RWPE2 (cell line): ENCODE results near the gene WDR46.

Experiments used
- ATAC-seq: fragments of 200-7000 bp; cut with Tn5 transposase; 3 replicates; pipeline ENCODE4 v1.9.1; 2021; ENCODE audit warnings: low read depth
- DNase-seq: peaks from one replicate; pipeline ENCODE4 v3.0.0-alpha.2; 2020; ENCODE audit warnings: low spot score
- H3K27ac ChIP-seq: fragments of 450-650 bp; 2 replicates; pipeline ENCODE4 v1.5.1; 2017; ENCODE audit warnings: mild to moderate bottlenecking; ENCODE audit not compliant: poor library complexity, severe bottlenecking
- H3K27me3 ChIP-seq: fragments of 250-450 bp; sonication (Bioruptor Pico); 2 replicates; pipeline ENCODE4 v1.5.1; 2021; ENCODE audit warnings: mild to moderate bottlenecking, moderate library complexity; ENCODE audit not compliant: insufficient read depth, poor library complexity, severe bottlenecking
- H3K36me3 ChIP-seq: fragments of 250-450 bp; sonication (Bioruptor Pico); 2 replicates; pipeline ENCODE4 v1.5.1; 2020; ENCODE audit warnings: low read depth, mild to moderate bottlenecking, moderate library complexity
- H3K4me1 ChIP-seq: fragments of 250-450 bp; sonication (Bioruptor Pico); 2 replicates; pipeline ENCODE4 v1.5.1; 2021; ENCODE audit warnings: mild to moderate bottlenecking, moderate library complexity; ENCODE audit not compliant: insufficient read depth, poor library complexity, severe bottlenecking
- H3K4me3 ChIP-seq: fragments of 250-450 bp; sonication (Bioruptor Pico); 2 replicates; pipeline ENCODE4 v1.5.1; 2021; ENCODE audit warnings: mild to moderate bottlenecking, moderate library complexity; ENCODE audit not compliant: severe bottlenecking
- H3K9me3 ChIP-seq: fragments of 250-450 bp; sonication (Bioruptor Pico); 2 replicates; pipeline ENCODE4 v1.5.1; 2021; ENCODE audit warnings: mild to moderate bottlenecking, moderate library complexity; ENCODE audit not compliant: severe bottlenecking
- TF ChIP-seq, protein P1 (sequence below): fragments of 450-650 bp; IDR thresholded peaks from one replicate; pipeline ENCODE4 v1.5.1; 2017; ENCODE audit warnings: mild to moderate bottlenecking, moderate library complexity; ENCODE audit not compliant: poor library complexity, severe bottlenecking

The WDR46 gene

DNA sequence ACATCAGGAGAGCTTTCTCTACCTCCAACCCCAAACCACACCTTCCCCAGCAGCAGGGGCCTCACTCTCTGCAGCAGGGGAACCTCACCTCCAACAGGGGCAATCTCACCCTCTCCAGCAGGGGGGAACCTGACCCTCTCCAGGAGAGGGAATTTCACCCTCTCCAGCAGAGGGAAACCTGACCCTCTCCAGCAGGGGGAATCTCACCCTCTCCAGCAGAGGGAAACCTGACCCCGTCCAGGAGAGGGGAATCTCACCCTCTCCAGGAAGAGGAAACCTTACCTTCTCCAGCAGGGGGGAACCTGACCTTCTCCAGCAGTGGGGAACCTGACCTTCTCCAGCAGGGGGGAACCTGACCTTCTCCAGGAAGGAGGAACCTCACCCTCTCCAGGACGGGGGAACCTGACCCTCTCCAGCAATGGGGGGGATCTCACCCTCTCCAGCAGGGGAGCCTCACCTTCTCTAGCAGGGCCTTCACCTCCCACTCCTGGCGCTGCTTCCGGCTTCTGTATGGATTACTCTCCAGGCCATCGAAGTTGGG lies 9.0 kb downstream of the WDR46 start:
- Histone ChIP-seq H3K36me3 (peaks cover 54% of the 10 kb centered on the region), H3K4me3 (no peak overlapping the region), H3K27ac (no peak overlapping the region), H3K9me3 (no peaks in the 10 kb centered on the region), H3K27me3 (no peaks in the 10 kb centered on the region), H3K4me1 (peaks cover 15% of the 10 kb centered on the region)
- ATAC-seq (peak; percentile 63), DNase-seq (no peak)
- TF ChIP-seq, protein P1, sequence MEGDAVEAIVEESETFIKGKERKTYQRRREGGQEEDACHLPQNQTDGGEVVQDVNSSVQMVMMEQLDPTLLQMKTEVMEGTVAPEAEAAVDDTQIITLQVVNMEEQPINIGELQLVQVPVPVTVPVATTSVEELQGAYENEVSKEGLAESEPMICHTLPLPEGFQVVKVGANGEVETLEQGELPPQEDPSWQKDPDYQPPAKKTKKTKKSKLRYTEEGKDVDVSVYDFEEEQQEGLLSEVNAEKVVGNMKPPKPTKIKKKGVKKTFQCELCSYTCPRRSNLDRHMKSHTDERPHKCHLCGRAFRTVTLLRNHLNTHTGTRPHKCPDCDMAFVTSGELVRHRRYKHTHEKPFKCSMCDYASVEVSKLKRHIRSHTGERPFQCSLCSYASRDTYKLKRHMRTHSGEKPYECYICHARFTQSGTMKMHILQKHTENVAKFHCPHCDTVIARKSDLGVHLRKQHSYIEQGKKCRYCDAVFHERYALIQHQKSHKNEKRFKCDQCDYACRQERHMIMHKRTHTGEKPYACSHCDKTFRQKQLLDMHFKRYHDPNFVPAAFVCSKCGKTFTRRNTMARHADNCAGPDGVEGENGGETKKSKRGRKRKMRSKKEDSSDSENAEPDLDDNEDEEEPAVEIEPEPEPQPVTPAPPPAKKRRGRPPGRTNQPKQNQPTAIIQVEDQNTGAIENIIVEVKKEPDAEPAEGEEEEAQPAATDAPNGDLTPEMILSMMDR, result peak; percentile 57

DNA sequence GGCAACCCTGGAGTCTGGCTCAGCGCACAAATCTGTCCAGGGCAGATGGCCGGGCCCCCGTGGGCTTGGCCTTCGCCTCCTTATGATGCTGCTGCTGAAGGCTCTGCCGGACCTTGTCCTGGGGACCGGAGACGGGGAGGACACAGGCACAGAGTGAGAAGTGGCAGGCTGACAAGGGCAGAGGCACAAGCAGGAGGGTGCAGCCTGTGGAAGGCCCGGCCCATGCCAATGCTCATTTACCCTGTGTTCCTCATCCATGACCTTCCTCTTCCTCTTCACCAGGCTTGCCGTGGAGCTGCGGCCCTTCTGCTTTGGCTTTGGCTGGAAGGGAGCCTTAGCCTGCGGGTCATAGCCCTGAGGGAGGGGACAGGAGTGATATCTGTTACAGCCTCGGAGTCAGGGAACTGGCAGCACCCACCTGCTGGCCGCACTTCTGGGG lies 9.8 kb downstream of the WDR46 start:
- Histone ChIP-seq H3K4me3 (no peak overlapping the region), H3K9me3 (no peaks in the 10 kb centered on the region), H3K4me1 (peaks cover 23% of the 10 kb centered on the region), H3K27ac (no peak overlapping the region), H3K36me3 (peaks cover 54% of the 10 kb centered on the region), H3K27me3 (no peaks in the 10 kb centered on the region)
- TF ChIP-seq, protein P1, result no peak
- no peak for DNase-seq
- ATAC-seq, result no peak

DNA sequence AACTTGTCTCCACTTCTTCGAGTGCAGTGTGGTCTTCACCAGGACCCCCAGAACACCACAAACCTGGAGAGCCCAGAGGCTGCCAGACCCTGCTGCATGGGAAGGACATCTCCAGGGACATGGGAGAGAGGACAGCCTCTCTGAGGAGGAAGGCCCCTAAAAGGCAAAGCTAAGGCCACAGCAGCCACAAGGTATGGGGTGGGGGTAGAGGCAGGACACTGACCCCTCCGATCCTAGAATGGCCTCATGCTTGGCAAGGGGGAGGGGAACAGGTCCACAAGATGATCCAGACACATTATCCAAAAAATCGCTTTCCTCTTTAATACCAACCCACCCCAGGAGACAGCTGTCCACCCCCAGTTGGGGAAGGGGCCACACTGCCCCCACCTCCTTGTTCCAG lies 10.2 kb downstream of the WDR46 start:
- Histone ChIP-seq H3K36me3 (peaks cover 56% of the 10 kb centered on the region), H3K9me3 (no peaks in the 10 kb centered on the region), H3K27me3 (no peaks in the 10 kb centered on the region), H3K4me3 (no peak overlapping the region), H3K27ac (no peak overlapping the region), H3K4me1 (peaks cover 28% of the 10 kb centered on the region)
- TF ChIP-seq, protein P1, result no peak
- DNase-seq, result no peak
- no peak for ATAC-seq

DNA sequence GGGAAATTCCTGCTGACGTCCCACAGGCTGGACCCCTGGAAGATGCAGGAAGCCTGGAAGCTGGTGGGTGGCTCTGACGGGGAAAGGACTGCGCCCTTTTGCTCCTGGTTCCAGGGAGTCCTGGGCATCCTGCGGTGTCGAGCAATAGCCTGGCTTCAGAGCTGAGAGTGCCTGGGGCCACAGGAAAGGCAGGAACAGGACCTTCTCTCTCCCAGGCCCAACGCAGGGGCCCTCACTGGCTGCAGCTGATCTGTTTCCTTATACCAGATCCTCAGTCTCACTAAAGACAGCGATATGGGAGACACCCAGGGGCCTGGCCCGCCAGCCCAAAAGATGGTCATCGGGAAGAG lies 10.7 kb downstream of the WDR46 start:
- TF ChIP-seq, protein P1, result no peak
- Histone ChIP-seq H3K27me3 (no peaks in the 10 kb centered on the region), H3K27ac (peak overlapping the region; percentile 84), H3K36me3 (peaks cover 57% of the 10 kb centered on the region), H3K9me3 (no peaks in the 10 kb centered on the region), H3K4me3 (no peak overlapping the region), H3K4me1 (peaks cover 32% of the 10 kb centered on the region)
- DNase-seq (no peak), ATAC-seq (no peak)

DNA sequence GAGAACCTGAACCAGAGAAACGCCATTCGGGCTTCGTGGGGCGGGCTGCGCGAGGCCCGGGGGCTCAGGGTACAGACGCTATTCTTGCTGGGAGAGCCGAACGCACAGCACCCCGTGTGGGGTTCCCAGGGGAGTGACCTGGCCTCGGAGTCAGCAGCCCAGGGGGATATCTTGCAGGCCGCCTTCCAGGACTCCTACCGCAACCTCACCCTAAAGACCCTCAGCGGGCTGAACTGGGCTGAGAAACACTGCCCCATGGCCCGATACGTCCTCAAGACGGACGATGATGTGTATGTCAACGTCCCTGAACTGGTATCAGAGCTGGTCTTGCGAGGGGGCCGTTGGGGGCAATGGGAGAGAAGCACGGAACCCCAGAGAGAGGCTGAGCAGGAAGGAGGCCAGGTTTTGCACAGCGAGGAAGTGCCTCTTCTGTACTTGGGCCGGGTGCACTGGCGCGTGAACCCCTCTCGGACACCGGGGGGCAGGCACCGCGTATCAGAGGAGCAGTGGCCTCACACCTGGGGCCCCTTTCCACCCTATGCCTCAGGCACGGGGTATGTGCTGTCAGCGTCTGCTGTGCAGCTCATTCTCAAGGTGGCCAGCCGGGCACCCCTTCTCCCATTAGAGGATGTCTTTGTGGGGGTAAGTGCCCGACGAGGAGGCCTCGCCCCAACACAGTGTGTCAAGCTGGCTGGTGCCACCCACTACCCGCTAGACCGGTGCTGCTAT lies 11.2 kb downstream of the WDR46 start:
- H3K27ac ChIP-seq, result peak overlapping the region; percentile 84
- H3K4me3 ChIP-seq, result peak overlapping the region; percentile 31
- H3K9me3 ChIP-seq, result no peaks in the 10 kb centered on the region
- TF ChIP-seq, protein P1, result no peak
- H3K27me3 ChIP-seq, result no peaks in the 10 kb centered on the region
- peaks cover 33% of the 10 kb centered on the region for H3K4me1 ChIP-seq
- no peak for DNase-seq
- ATAC-seq, result no peak
- peaks cover 59% of the 10 kb centered on the region for H3K36me3 ChIP-seq
